Prostate gland (tissue), 2 donors: ENCODE measurements around the gene PRPH.

Experiments used
- POLR2A ChIP-seq: fragments of 450-650 bp; IDR thresholded peaks from one replicate; pipeline ENCODE4 v1.6.1; 2016; ENCODE audit warnings: antibody characterized with exemption, mild to moderate bottlenecking
- POLR2AphosphoS5 ChIP-seq: sonication (generic); formaldehyde crosslinking; IDR thresholded peaks from one replicate; pipeline ENCODE4 v1.6.1; 2017; ENCODE audit warnings: antibody characterized with exemption
- TF ChIP-seq, protein P1 (sequence below), 4 experiments: fragments of 200-600 bp in 2 of 4; fragments of 450-650 bp in 2 of 4; sonication (generic) in 2 of 4; IDR thresholded peaks; 1 replicate in 3 of 4; 2 replicates in 1 of 4; pipeline ENCODE4 v1.5.1; 2016 to 2019; ENCODE audit warnings: antibody characterized with exemption in 4 of 4, mild to moderate bottlenecking in 2 of 4, moderate library complexity in 2 of 4

- TF ChIP-seq POLR2A = no peak
- TF ChIP-seq, protein P1, sequence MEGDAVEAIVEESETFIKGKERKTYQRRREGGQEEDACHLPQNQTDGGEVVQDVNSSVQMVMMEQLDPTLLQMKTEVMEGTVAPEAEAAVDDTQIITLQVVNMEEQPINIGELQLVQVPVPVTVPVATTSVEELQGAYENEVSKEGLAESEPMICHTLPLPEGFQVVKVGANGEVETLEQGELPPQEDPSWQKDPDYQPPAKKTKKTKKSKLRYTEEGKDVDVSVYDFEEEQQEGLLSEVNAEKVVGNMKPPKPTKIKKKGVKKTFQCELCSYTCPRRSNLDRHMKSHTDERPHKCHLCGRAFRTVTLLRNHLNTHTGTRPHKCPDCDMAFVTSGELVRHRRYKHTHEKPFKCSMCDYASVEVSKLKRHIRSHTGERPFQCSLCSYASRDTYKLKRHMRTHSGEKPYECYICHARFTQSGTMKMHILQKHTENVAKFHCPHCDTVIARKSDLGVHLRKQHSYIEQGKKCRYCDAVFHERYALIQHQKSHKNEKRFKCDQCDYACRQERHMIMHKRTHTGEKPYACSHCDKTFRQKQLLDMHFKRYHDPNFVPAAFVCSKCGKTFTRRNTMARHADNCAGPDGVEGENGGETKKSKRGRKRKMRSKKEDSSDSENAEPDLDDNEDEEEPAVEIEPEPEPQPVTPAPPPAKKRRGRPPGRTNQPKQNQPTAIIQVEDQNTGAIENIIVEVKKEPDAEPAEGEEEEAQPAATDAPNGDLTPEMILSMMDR (IDR thresholded peaks at IDR 0.05) = no peak
- no peak for TF ChIP-seq POLR2AphosphoS5
Observed at GRCh38 chr12:49277466-49277865, 17.5 kb upstream of the PRPH start.
